GM12878 (cell line): Measurements from ENCODE around the gene MTMR10. TPM values are rescaled to one million over a fixed set of nuclear protein-coding genes. Genes with fewer than 3 reads are reported as not detected.

ENCODE experiments used
- ATAC-seq: fragments of 200-7000 bp; cut with Tn5 transposase; 3 replicates; pipeline ENCODE4 v1.9.1; 2020; ENCODE audit warnings: mild to moderate bottlenecking, moderate library complexity
- BruUV-seq: library from RNA; stranded (reverse); fragments of 400-500 nt; replicated peaks from 2 replicates; lab custom pipeline; 2021; lab: Mats Ljungman, UMichigan
- CTCF ChIA-PET: fragments of 300-600 bp; sonication (Branson Sonifier 250); formaldehyde crosslinking; extraction: SDS; loops from one replicate; lab custom pipeline; 2021; ENCODE audit warnings: inconsistent platforms; lab: Yijun Ruan, JAX
- POLR2A ChIA-PET: fragments of 350-600 bp; formaldehyde crosslinking; extraction: SDS; loops from one replicate; lab custom pipeline; 2021; ENCODE audit warnings: inconsistent platforms; lab: Charles Lee
- RAD21 ChIA-PET: fragments of 300-600 bp; sonication (Branson Sonifier 250); formaldehyde crosslinking; loops from one replicate; lab custom pipeline; 2023; ENCODE audit warnings: antibody characterized with exemption; ENCODE audit not compliant: unreplicated experiment; lab: Charles Lee
- SMC1A ChIA-PET: fragments of 300-600 bp; sonication (Branson Sonifier 250); formaldehyde crosslinking; loops from one replicate; lab custom pipeline; 2023; ENCODE audit not compliant: unreplicated experiment, uncharacterized antibody; lab: Charles Lee
- DNase-seq: peaks from one replicate; pipeline ENCODE4 v3.0.0-alpha.2; 2011; ENCODE audit warnings: low read depth, low spot score
- FAIRE-seq: peaks from 3 replicates; lab custom pipeline; 2011; peaks lifted over from hg19 to GRCh38; lab: Jason Lieb, UNC
- H2AFZ ChIP-seq: 2 replicates; pipeline ENCODE4 v1.6.0; 2011; ENCODE audit warnings: low read depth, low read length, control low read depth; ENCODE audit not compliant: control insufficient read depth
- H3K27ac ChIP-seq: 2 replicates; pipeline ENCODE4 v1.5.1; 2011; ENCODE audit warnings: control low read depth; ENCODE audit not compliant: control insufficient read depth, insufficient read depth
- H3K27me3 ChIP-seq, 2 experiments: replicated peaks in 1 of 2; 2 replicates each; pipeline versions ENCODE4 v1.6.0 to v1.6.1; 2011; ENCODE audit warnings: low read length in 1 of 2; ENCODE audit not compliant: control insufficient read depth in 2 of 2, insufficient read depth in 2 of 2
- H3K36me3 ChIP-seq, 2 experiments: 2 replicates each; pipeline ENCODE4 v1.5.1; 2011; ENCODE audit warnings: low read length in 1 of 2; ENCODE audit not compliant: control insufficient read depth in 2 of 2, insufficient read depth in 2 of 2
- H3K4me1 ChIP-seq: 2 replicates; pipeline ENCODE4 v1.6.1; 2011; ENCODE audit warnings: mild to moderate bottlenecking, low read length, moderate library complexity, mixed read lengths; ENCODE audit not compliant: control insufficient read depth, insufficient read depth
- H3K4me2 ChIP-seq: 2 replicates; pipeline ENCODE4 v1.6.0; 2011; ENCODE audit warnings: control low read depth; ENCODE audit not compliant: control insufficient read depth, insufficient read depth
- H3K4me3 ChIP-seq: fragments of 200-600 bp; sonication (generic); 2 replicates; pipeline ENCODE4 v1.5.1; 2016
- H3K79me2 ChIP-seq: 2 replicates; pipeline ENCODE4 v1.6.0; 2011; ENCODE audit warnings: low read length; ENCODE audit not compliant: control insufficient read depth, insufficient read depth
- H3K9ac ChIP-seq: 2 replicates; pipeline ENCODE4 v1.8.0; 2011; ENCODE audit warnings: low read length, control low read depth, mixed read lengths; ENCODE audit not compliant: control insufficient read depth, insufficient read depth
- H3K9me3 ChIP-seq: replicated peaks from 3 replicates; pipeline ENCODE4 v1.5.1; 2011; ENCODE audit warnings: mild to moderate bottlenecking, low read length; ENCODE audit not compliant: control insufficient read depth, insufficient read depth
- H4K20me1 ChIP-seq: 2 replicates; pipeline ENCODE4 v1.6.0; 2011; ENCODE audit not compliant: control insufficient read depth, insufficient read depth
- BRCA1 ChIP-seq: IDR thresholded peaks from 2 replicates; pipeline ENCODE4 v1.6.1; 2011; ENCODE audit warnings: low read depth, low read length, improper control_type of control experiment
- CHD4 ChIP-seq: fragments of 200-600 bp; sonication (generic); IDR thresholded peaks from 2 replicates; pipeline ENCODE4 v1.6.1; 2016; ENCODE audit warnings: mild to moderate bottlenecking
- CREB1 ChIP-seq: IDR thresholded peaks from 2 replicates; pipeline ENCODE4 v1.6.1; 2012; ENCODE audit warnings: low read depth, mild to moderate bottlenecking, inconsistent platforms
- E2F4 ChIP-seq: IDR thresholded peaks from 2 replicates; pipeline ENCODE4 v1.6.1; 2012; ENCODE audit warnings: low read depth, low read length, improper control_type of control experiment
- E4F1 ChIP-seq: fragments of 450-650 bp; IDR thresholded peaks from 2 replicates; pipeline ENCODE4 v1.6.1; 2018; ENCODE audit warnings: borderline replicate concordance, mild to moderate bottlenecking; ENCODE audit not compliant: partially characterized antibody
- ELK1 ChIP-seq: IDR thresholded peaks from 2 replicates; pipeline ENCODE4 v1.6.1; 2012; ENCODE audit warnings: low read depth, low read length, improper control_type of control experiment
- EZH2 ChIP-seq: IDR thresholded peaks from 2 replicates; pipeline ENCODE4 v1.6.1; 2012; ENCODE audit warnings: low read depth, mild to moderate bottlenecking, control low read depth, inconsistent platforms, low read length, borderline replicate concordance; ENCODE audit not compliant: control insufficient read depth
- GATAD2B ChIP-seq: fragments of 450-650 bp; conservative IDR thresholded peaks from 2 replicates; pipeline ENCODE4 v1.6.1; 2017; ENCODE audit warnings: low read depth, mild to moderate bottlenecking, moderate library complexity
- RAD51 ChIP-seq: fragments of 450-650 bp; IDR thresholded peaks from 2 replicates; pipeline ENCODE4 v1.6.1; 2016; ENCODE audit warnings: moderate library complexity, mild to moderate bottlenecking, inconsistent platforms
- ZNF622 ChIP-seq: fragments of 450-650 bp; IDR thresholded peaks from 2 replicates; pipeline ENCODE4 v1.6.1; 2017; ENCODE audit warnings: mild to moderate bottlenecking, inconsistent platforms
- ZSCAN29 ChIP-seq: fragments of 450-650 bp; IDR thresholded peaks from 2 replicates; pipeline ENCODE4 v1.6.1; 2017; ENCODE audit warnings: mild to moderate bottlenecking, moderate library complexity
- WGBS: methylation state at CpG from one replicate; pipeline ENCODE4 v1.1.6; 2016; ENCODE audit warnings: low lambda C conversion rate; ENCODE audit not compliant: insufficient replicate concordance, insufficient coverage; ENCODE audit errors: missing lambda C conversion rate; 5-methylcytosine and 5-hydroxymethylcytosine counted together
- in situ Hi-C: fragments of 300-500 bp; cut with MboI; formaldehyde crosslinking; loops from 9 replicates; pipeline ENCODE4 v1.14.3; 2018; ENCODE audit warnings: mixed read lengths
- intact Hi-C: fragments of 100-400 bp; cut with micrococcal nuclease; formaldehyde crosslinking; loops from one replicate; pipeline ENCODE4 v1.14.2; 2022; ENCODE audit not compliant: unreplicated experiment
- polyA plus RNA-seq, 11 experiments: library from polyadenylated mRNA; depleted of rRNA in 4 of 11; unstranded in 6 of 11; stranded (reverse) in 5 of 11; fragments of >200 nt; fragmentation: Nextera tagmentation in 4 of 11; fragmentation: Illumina TruSeq in 1 of 11; extraction: Ambion mirVana in 4 of 11; extraction: Trizol in 1 of 11; gene quantifications; 1 replicate in 1 of 11; 2 replicates in 10 of 11; pipeline versions ENCODE4 v1.2.1 to v1.2.3, GENCODE V29; 2011 to 2016; ENCODE audit warnings: inconsistent platforms in 2 of 11, missing spikeins in 2 of 11, low read depth in 1 of 11
- total RNA-seq, 4 experiments: library from RNA; depleted of rRNA in 3 of 4; stranded (reverse); fragments of >200 nt in 3 of 4; fragmentation: Illumina TruSeq in 1 of 4; extraction: Trizol in 1 of 4; gene quantifications; 2 replicates each; pipeline versions ENCODE4 v1.2.1 to v1.2.3, GENCODE V29; 2013 to 2021

The MTMR10 gene
- total and polyA plus RNA-seq, 10 of the 15 experiments (the other 5 are each of a cell fraction or from before 2014, with no cell fraction given) = 1.9 to 13.6 (median 8.9) TPM

GRCh38 chr15:31024330-31024729, 32.9 kb upstream of the MTMR10 start:
- ChIA-PET CTCF (interaction anchor here (1.9 kb wide), 1 partner anchor 10 kb away, joined by 4 read pairs; no protein-coding TSS in a partner anchor), POLR2A (interaction anchor here (1.4 kb wide), 1 partner anchor 20 kb away, joined by 4 read pairs; no protein-coding TSS in a partner anchor), RAD21 (no interaction called here), SMC1A (interaction anchor here (0.7 to 1.5 kb wide), 2 partner anchors 11 to 20 kb away, joined by 4 read pairs; no protein-coding TSS in a partner anchor)
- 40% methylated on average over 5 of the region's 5 CpGs for WGBS
- ATAC-seq (no peak), FAIRE-seq (no peak), DNase-seq (no peak)
- peaks cover 4% of the 10 kb centered on the region for H3K4me1 ChIP-seq
- in situ Hi-C loops (no loop called here), intact Hi-C loops (no loop called here)
- no TSS peak for BruUV-seq
- no peaks in the 10 kb centered on the region for H4K20me1 ChIP-seq
- TF ChIP-seq BRCA1 = no peak
- TF ChIP-seq CHD4 = no peak
- H2AFZ ChIP-seq = no peak overlapping the region; the same call in 1 of the 2 replicates
- H3K4me2 ChIP-seq = no peak overlapping the region
- H3K27ac ChIP-seq = no peak overlapping the region
- no peaks in the 10 kb centered on the region; the same call in 2 of the 3 replicates for H3K9me3 ChIP-seq
- H3K9ac ChIP-seq = no peak overlapping the region
- no peaks in the 10 kb centered on the region for H3K27me3 ChIP-seq
- H3K79me2 ChIP-seq = no peaks in the 10 kb centered on the region
- no peak overlapping the region for H3K4me3 ChIP-seq
- H3K36me3 ChIP-seq = no peaks in the 10 kb centered on the region

GRCh38 chr15:31023841-31024240, 32.4 kb upstream of the MTMR10 start:
- SMC1A ChIA-PET = interaction anchor here (0.7 to 1.8 kb wide), 3 partner anchors 10 to 20 kb away, joined by 4 to 7 read pairs (median 4); no protein-coding TSS in a partner anchor
- Histone ChIP-seq H3K9ac (no peak overlapping the region), H3K9me3 (no peaks in the 10 kb centered on the region; the same call in 2 of the 3 replicates), H3K27ac (no peak overlapping the region), H3K4me2 (no peak overlapping the region), H2AFZ (no peak overlapping the region), H4K20me1 (no peaks in the 10 kb centered on the region), H3K36me3 (no peaks in the 10 kb centered on the region), H3K79me2 (no peaks in the 10 kb centered on the region), H3K4me1 (peaks cover 4% of the 10 kb centered on the region), H3K4me3 (no peak overlapping the region), H3K27me3 (no peaks in the 10 kb centered on the region)
- BruUV-seq = no TSS peak
- 83% methylated on average over 5 of the region's 5 CpGs for WGBS
- no peak for ATAC-seq
- POLR2A ChIA-PET = interaction anchor here (1.4 kb wide), 1 partner anchor 19 kb away, joined by 4 read pairs; no protein-coding TSS in a partner anchor
- FAIRE-seq = no peak
- in situ Hi-C loops = no loop called here
- intact Hi-C loops = no loop called here
- RAD21 ChIA-PET = no interaction called here
- CTCF ChIA-PET = interaction anchor here (0.7 to 1.9 kb wide), 3 partner anchors 8 to 106 kb away, joined by 3 to 4 read pairs (median 4); no protein-coding TSS in a partner anchor
- DNase-seq = no peak
- TF ChIP-seq E2F4 (no peak), RAD51 (no peak), E4F1 (no peak), EZH2 (no peak), ZNF622 (no peak), CREB1 (no peak), ELK1 (no peak), ZSCAN29 (no peak), GATAD2B (no peak)
